ENCODE data around the gene NRP2.

Gene NRP2

DNA sequence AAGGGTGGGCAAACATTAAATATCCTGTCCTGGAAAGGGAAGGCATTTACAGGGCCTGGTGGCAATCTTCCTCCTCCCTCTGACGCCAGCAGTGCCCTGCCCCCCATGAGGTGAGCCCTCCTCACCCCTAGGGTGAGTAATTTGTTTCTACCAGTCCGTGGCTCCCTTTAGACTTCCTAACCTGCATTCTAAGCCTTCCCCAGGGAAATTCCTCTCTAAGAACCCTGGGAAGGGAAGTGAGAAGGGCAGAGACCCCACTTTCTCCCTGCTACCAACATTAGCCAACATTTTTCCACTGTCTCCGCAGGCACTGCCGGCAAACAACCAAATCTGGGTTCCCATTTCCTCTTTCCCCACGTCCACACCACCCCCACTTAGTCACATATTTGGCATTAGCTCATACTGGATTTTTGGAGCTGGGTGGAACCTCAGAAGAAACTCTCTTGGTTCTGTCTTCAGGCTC, 69.3 kb downstream of the NRP2 start:
- in situ Hi-C loops (cut with HindIII; ENCODE audit: low sequenced_read_pairs) = loop anchor here (5.0 kb wide), 1 partner anchor 49 kb away; no protein-coding TSS in a partner anchor

DNA sequence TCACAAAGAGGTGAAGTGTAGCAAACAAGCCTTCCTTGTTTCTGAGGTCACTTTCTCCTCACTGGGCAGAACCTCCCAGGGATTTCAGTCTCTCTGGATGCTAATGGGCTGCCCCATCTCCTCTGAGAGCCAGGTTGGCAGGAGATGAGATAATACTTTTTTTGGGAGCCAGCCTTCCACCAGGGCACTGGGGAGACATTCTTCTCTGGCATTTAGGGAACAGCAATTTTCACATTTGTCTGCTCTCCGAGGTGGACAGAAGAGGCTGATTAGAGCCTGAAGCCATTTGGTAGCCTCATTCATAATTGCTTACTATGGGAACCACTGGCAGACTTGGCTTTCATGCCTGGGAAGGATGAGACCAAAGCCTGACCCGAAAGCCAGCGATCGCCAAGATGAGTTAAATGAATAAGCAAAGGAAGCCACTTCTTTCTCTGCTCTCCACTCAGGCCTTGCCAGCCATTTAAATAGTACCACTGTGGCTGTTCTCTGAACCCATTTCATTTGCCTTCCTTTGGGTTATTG, 70.1 kb downstream of the NRP2 start:
- in situ Hi-C loops (cut with HindIII; ENCODE audit: low sequenced_read_pairs) = loop anchor here (5.0 kb wide), 1 partner anchor 50 kb away; no protein-coding TSS in a partner anchor

DNA sequence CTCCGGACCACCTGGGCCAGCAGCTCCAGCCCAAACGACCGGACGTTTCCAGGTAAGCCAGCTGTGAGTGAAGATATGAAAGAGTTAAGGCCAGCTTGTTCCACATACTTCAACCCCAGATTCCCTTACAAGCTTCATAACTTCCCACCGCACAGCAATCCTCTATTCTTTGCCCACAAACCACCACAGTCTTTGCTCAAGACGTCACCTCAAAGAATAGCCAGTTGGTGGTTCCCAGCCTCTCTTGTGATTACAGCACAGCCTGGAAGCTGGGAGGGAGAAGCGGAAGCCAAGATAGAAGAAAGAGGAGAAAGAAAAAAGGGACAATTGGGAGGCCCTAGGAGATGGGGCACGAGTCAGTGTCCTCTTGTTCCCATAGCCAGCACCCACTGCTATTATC, 70.6 kb downstream of the NRP2 start:
- in situ Hi-C loops (cut with HindIII; ENCODE audit: low sequenced_read_pairs) = loop anchor here (5.0 kb wide), 1 partner anchor 51 kb away; no protein-coding TSS in a partner anchor

DNA sequence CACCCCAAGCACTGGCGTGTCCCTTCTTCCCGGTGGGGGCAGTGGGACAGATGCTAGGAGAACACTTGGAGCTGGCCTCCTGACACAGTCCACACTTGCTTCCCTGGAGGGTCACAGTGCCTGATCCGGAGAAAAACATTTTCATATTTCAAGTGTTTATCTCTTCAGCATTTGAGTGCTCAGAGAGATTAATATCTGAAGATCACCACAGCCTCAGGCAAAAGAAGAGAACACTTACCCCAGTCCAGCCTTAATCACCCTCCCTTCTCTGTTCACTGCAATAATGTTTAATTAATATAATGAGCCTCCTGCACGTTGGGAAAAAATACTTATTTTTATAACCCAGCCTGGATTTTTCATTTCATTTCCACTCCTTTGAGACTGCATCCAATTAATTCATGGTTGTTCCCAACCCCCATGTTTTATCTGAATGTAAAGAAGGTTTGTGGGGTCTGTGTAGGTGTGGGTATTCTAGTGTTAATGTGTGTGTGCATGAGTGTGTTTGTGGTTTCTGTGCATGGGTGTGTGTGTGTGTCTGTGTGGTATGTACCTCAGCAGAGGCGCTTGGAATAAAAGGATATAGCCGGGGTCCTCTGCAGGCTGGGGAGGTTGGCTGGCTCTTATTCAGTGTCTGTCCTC, 72.1 kb downstream of the NRP2 start:
- in situ Hi-C loops (cut with HindIII; ENCODE audit: low sequenced_read_pairs) = loop anchor here (5.0 kb wide), 1 partner anchor 52 kb away; no protein-coding TSS in a partner anchor

DNA sequence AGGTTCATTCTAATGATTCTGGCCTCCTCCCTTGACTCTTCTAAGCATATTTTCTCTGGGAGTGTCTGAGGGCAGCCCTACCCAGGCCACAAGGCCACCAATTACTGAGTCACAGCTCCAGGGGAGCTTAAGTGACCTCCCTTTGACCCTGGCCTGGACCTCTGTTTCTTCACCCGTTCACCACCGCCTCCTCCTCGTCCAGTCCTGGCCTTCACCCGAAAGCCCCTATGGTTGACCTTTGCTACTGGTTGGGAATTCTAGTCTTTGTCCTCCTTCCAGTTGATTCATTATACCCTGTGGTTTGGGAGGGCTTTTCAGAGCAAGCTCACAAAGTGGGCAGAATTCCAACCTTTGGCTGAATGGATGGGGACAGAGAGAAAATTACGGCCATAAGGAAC, 72.6 kb downstream of the NRP2 start:
- in situ Hi-C loops (cut with HindIII; ENCODE audit: low sequenced_read_pairs) = loop anchor here (5.0 kb wide), 1 partner anchor 53 kb away; no protein-coding TSS in a partner anchor

DNA sequence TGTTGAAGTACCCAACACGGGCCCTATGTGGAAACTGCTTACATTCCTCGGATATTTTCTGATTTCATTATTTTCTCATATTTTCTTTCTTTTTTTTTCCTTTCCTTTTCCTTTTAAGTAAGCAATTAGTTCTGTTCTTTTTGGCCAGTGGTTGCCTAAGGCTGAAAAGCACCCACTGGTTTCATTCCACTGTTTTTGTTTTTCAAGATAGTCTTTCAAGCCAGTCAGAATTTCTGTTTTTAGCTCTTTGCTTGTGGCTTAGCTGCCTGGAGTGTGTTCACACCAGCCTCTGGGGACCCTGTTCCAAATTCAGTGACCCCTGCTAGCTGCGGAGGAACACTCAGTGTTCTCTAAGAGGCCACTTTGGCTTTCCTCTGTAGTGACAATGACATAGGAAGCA, 73.6 kb downstream of the NRP2 start:
- in situ Hi-C loops (cut with HindIII; ENCODE audit: low sequenced_read_pairs) = no loop called here

DNA sequence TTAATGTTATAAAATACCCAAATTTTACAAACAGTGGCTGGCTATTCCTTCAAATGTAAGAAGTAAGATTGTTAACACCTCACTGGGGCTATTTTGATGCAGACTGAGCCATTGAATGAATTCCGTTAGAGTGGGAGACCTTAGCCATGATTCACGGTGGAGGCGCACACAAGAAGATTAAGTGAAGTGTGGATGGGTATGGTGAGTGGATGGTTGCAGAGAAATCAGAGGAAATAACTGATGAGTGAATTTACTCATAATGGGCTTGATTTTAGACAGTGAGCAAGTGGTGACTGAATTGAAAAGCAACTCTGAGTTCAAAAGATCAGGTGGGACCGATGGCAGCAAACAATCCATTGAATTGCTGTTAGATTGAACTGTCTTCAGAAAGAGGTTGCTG, 75.0 kb downstream of the NRP2 start:
- in situ Hi-C loops (cut with HindIII; ENCODE audit: low sequenced_read_pairs) = no loop called here

DNA sequence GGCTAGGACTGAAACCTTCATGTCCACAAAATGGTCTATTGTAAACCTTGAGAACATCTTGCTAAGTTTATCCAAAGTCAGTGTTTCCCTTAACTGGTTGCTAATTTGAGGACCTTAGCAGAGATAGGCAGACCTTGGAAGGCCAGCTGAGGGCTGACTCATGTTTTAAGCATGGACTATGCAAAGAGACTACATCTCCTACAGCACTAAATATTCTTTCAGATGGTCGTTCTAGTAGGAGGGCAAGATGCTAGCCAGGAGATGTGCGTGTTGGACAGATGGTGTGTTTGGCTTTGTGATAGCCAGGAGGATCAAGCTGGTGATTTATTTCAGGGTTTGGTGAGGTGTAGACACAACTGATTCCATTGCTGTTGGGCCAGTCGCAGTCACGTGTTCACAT, 75.8 kb downstream of the NRP2 start:
- in situ Hi-C loops (cut with HindIII; ENCODE audit: low sequenced_read_pairs) = no loop called here

DNA sequence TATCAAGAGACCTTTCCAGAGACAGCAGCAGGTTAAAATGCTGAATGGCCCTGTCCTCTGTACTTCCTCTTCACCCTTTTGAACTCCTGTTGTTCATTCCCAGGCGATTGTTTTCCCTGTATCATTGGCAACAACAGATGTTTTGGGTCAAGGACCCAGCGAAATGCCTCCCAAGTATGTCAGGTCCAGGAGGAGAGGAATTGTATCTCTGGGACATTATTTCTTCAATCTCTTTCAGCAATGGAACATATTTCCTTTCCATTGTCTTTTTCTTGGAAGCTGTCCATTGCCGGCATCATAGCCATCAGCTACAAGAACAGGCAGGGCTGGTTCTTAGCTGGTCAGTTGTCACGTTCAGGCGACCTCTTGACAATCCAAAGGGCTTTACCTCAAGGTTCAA, 76.2 kb downstream of the NRP2 start:
- in situ Hi-C loops (cut with HindIII; ENCODE audit: low sequenced_read_pairs) = no loop called here

DNA sequence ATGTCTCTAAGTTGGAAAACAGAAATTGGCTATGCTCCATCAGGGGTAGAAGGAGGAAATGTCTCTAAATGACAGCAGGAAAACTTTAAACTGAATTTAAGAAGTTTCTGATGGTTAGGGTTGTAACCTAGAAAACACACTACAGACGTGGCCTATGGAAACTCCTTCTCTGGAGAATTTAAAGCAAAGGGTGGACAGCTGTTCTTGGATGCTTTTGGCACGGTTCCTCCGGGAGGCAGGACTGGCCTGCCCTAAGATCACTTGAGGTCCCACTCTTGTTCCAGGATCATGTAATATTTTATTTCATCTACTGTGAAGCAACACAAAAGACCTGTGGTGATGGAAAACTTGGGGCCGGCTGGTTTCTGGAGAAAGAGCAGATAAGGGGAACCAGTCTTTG, 77.0 kb downstream of the NRP2 start:
- in situ Hi-C loops (cut with HindIII; ENCODE audit: low sequenced_read_pairs) = no loop called here

DNA sequence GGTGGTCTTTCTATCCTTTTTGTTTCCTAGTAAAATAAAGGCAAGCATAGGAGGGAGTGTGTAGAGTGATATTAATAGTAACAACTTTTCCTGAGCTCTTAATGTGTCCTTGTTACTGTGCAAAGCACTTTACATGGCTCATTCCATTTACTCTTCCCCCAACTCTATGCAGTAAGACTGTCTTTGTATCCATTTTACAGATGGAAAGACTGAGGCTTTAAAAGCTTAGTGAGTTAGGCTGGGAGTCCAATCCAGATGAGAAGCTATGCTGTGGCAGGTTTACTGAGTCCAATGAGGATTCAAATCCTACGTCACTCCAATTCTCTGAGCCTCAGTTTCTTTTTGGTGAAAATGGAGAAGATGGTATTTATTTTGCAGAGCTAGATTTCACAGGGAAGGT, 77.4 kb downstream of the NRP2 start:
- in situ Hi-C loops (cut with HindIII; ENCODE audit: low sequenced_read_pairs) = no loop called here

DNA sequence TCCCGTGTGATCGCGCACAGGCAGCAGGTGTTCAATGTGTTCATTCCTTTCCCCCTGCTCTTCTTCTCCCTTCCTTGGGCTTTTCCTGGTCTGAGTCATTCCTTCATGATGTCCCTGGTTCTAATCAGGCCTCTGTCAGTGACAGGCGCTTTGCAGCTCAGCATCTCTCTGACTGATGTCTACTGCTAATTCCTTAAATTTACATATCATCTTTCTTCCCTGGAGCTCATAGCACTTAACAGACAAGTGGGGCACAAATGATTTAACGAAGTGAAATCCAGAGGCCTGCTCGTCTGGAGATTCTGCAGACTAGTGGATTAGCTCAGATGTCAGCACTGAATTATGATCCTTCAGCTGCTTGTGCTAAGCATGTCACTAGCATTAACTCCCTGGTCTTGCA, 77.9 kb downstream of the NRP2 start:
- in situ Hi-C loops (cut with HindIII; ENCODE audit: low sequenced_read_pairs) = no loop called here

DNA sequence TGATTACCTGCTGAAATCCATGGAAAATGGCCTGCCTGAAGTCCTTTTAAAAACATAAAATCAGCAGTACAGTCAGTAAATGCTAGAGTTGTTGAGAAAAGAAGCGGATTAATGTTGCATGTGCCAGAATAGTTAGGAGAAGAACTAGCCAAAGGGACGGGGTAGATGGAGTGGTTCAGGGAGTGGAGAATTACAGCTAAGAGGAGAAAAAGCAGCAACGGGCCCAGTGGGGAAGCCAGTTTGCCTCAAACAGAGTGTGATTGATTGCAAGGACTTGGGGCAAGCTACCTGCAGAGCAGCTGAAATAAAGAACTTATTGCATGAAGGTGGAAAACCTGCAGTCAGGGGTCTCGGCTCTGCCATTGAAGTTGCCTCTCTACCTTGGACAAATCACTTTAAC, 79.1 kb downstream of the NRP2 start:
- in situ Hi-C loops (cut with HindIII; ENCODE audit: low sequenced_read_pairs) = no loop called here

DNA sequence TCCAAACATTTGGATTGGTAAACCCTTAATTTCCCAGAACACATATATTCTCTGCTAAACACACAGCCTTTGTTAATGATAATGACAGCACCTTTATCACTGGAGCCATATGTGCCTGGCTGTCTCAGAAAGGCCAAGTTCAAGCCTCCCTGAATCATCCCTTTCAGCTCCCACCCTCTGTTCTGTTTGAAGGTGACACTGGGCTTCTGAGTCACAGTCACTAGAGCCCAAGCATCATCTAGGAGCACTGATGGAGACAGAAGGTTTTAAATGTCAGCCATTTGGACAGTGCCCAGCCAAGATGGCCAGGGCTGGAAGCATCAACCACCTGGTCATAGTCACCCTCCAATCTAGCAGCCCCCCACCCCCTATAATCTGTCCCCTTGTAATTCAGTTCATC, 80.6 kb downstream of the NRP2 start:
- in situ Hi-C loops (cut with HindIII; ENCODE audit: low sequenced_read_pairs) = no loop called here

DNA sequence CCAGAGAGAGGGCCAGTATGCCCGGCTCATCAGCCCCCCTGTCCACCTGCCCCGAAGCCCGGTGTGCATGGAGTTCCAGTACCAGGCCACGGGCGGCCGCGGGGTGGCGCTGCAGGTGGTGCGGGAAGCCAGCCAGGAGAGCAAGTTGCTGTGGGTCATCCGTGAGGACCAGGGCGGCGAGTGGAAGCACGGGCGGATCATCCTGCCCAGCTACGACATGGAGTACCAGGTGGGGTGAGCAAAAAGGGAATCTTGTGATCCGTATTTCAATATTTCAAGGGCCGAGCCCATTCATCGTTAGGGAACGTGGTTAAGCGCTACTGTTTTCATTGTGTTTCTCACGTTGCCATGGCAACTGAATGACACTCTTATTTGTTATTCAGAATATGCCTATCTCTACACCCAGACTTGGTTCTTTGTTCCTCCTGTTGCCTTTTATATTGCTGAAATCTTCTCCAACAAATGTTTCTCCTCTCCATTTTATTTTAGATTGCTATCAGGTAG, 81.5 kb downstream of the NRP2 start:
- in situ Hi-C loops (cut with HindIII; ENCODE audit: low sequenced_read_pairs) = no loop called here

DNA sequence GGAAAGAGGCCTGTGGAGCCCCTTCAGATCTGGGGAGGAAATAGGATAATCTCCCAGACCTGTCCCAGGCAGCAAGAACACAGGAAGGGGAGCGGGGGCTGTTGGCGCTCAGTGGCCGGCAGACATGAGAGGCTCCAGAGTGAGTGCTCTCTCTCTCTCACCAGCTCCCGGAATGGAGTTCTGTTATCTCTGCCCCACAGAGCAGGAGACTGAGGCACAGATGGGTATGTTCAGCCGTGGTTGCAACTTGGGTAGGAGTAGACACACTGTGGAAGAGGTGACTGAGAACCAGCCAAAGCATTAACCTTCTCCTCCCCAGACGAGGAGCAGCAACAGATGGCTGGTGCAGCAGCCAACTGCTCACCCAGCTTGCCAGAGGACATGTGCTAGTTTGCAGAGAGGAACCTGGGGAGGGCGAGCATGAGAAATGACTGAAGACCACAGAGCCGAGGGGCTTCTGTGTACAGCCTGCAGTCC, 82.0 kb downstream of the NRP2 start:
- in situ Hi-C loops (cut with HindIII; ENCODE audit: low sequenced_read_pairs) = no loop called here

DNA sequence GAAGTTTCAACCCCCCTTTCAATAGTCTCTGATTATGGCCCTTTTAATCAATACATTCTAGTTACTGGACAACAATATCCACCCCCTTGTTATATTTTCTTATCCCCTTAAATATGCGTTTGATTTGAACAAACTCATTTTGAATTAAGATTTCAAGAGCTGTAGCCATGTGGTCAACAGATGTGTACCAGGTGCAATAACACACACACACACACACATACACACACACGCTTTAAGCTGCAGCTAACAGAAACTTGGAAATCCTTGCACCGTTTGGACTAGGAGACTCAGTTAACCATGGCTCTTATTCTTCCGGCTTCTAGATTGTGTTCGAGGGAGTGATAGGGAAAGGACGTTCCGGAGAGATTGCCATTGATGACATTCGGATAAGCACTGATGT, 82.8 kb downstream of the NRP2 start:
- in situ Hi-C loops (cut with HindIII; ENCODE audit: low sequenced_read_pairs) = no loop called here

DNA sequence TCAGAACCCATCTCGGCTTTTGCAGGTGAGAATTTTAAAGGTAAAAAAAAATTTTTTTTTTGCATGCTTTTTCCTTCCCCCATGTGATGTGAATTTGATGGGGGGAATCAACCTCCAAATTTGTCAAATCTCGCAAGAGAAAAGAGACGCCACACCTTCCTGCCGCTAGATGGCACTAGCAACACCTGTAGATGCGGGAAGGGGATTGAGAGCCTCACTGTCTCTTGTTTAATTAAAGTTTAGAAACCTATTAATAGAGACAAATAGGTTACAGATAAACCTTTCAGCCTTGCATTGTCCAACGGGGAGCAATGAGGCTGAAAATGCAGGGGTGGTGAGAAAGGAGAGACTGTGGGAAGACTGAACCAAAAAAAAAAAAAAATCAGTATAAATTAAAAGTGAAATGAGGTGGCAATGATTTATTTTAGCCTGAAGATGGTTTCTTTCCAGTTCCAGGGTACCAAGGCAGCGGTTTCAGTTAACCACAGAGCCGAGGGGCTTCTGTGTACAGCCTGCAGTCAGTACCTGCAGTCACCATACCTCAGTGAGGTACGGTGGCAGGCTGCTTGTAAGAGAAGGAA, 84.6 kb downstream of the NRP2 start:
- in situ Hi-C loops (cut with HindIII; ENCODE audit: low sequenced_read_pairs) = no loop called here

DNA sequence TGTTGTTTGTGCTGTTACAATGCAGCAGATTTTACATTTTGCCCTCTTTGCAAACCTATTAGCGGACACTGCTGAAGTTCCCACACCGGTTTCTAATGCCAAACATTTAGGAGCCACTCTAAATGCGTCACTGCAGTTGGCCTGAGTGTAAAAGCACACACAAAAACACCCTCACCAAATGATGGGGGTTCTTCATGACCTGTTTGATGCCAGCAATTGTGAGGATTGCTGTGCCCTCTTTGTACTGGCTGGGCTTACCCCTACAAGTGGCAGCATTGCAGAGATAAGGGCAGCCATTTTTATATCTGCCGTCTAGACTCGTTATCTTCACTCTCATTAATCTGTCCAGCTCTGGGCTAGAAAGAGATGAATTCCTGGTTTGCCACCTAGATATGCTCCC, 85.3 kb downstream of the NRP2 start:
- in situ Hi-C loops (cut with HindIII; ENCODE audit: low sequenced_read_pairs) = no loop called here

DNA sequence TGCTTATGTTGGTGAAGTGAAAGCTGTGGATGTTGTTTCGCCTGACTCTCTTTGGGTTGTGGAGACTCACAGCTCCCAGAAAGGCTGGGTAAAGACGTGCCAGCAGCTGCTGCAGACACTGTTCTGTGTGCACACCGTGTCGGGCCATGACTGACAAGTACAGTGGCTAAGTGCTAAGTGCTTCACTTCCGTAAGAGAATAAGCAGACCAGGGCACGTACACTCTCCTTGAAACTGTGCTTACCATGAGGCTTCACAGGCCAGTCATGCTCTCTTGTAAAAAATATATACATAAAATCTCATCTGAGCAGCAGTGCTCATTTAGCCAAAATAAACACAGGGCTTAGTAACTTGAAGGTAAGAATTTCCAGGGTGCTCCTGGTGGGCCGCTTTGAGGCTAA, 86.0 kb downstream of the NRP2 start:
- in situ Hi-C loops (cut with HindIII; ENCODE audit: low sequenced_read_pairs) = no loop called here

DNA sequence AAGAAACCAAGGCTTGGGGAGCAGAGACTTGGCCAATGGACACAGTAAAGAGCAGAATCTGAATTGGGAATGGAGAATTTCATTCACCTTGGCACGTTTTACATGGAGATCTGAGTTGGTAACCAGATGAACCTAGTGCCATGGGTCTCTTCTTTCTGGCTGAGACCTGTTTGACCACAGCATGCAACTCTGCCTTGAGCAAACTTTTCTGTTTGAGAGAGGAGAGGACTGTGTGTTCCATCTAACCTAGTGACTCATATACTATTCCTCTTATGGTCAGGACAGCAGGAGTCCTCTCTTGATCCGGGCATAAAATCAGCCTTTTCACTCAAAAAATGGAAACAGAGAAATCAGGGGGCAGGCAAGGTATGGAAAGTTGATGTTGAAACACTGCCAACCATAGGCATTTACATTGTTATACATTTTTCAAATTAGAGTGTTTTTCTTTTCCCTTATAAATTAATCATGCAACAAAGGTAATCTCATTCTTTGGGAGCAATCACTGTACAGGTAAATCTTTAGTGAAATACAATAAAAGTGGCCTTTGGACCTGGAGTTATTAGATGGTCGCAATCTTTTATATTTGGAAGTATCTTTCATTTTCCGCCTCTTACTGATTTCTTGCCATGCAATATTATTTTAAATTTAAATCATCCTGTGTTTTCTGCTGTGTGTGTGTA, 86.7 kb downstream of the NRP2 start:
- in situ Hi-C loops (cut with HindIII; ENCODE audit: low sequenced_read_pairs) = no loop called here

DNA sequence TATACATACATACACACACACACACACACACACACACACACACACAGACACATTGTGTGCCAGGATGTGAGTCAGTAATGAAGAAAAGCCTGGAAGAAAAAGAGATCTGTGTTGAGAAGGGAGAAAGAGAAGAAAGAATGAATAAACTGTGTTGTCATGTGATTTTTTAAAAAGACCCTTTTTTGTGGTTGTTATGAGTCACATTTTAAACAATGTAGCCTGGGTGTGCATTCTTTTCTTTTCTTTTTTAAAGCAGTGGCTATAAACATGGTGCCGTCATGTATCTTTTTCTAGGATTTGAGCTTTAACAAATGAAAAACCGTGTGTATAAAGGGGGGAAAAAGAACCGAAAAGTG, 87.2 kb downstream of the NRP2 start:
- in situ Hi-C loops (cut with HindIII; ENCODE audit: low sequenced_read_pairs) = no loop called here
